GM19452 (cell line): ENCODE measurements around the gene ERGIC3.

Experiments
- ATAC-seq: cut with Tn5 transposase; IDR thresholded peaks from one replicate; pipeline ENCODE4 v1.9.1; 2021; ENCODE audit not compliant: unreplicated experiment

ERGIC3 gene

GRCh38 chr20:35560541-35560940, 18.7 kb downstream of the ERGIC3 start:
- no peak for ATAC-seq

GRCh38 chr20:35561268-35561667, 19.4 kb downstream of the ERGIC3 start:
- ATAC-seq, result no peak

- no peak for ATAC-seq
These were observed 19.8 kb downstream of the ERGIC3 start for GRCh38 chr20:35561671-35562070.

GRCh38 chr20:35562541-35563110, 20.7 kb downstream of the ERGIC3 start:
- no peak for ATAC-seq

GRCh38 chr20:35563834-35564233, 22.0 kb downstream of the ERGIC3 start:
- ATAC-seq, result no peak

GRCh38 chr20:35564905-35565304, 23.0 kb downstream of the ERGIC3 start:
- ATAC-seq, result no peak

- ATAC-seq, result no peak
These were observed 26.8 kb downstream of the ERGIC3 start for GRCh38 chr20:35568645-35569044.

GRCh38 chr20:35571555-35571954, 29.7 kb downstream of the ERGIC3 start:
- no peak for ATAC-seq

GRCh38 chr20:35572838-35573237, 31.0 kb downstream of the ERGIC3 start:
- no peak for ATAC-seq

GRCh38 chr20:35575958-35576357, 34.1 kb downstream of the ERGIC3 start:
- no peak for ATAC-seq

- no peak for ATAC-seq
These were observed 34.9 kb downstream of the ERGIC3 start for GRCh38 chr20:35576816-35577215.

- no peak for ATAC-seq
These were observed 36.6 kb downstream of the ERGIC3 start for GRCh38 chr20:35578469-35578868.

- no peak for ATAC-seq
These were observed 37.3 kb downstream of the ERGIC3 start for GRCh38 chr20:35579196-35579595.

GRCh38 chr20:35582131-35582530, 40.3 kb downstream of the ERGIC3 start:
- ATAC-seq, result no peak

- ATAC-seq, result no peak
These were observed 41.0 kb downstream of the ERGIC3 start for GRCh38 chr20:35582741-35583404.

- ATAC-seq, result no peak
These were observed 42.0 kb downstream of the ERGIC3 start for GRCh38 chr20:35583636-35584560.

- no peak for ATAC-seq
These were observed 45.0 kb downstream of the ERGIC3 start for GRCh38 chr20:35586751-35587425.

- no peak for ATAC-seq
These were observed 45.6 kb downstream of the ERGIC3 start for GRCh38 chr20:35587436-35587835.

GRCh38 chr20:35588397-35588796, 46.5 kb downstream of the ERGIC3 start:
- no peak for ATAC-seq

- ATAC-seq, result no peak
These were observed 50.6 kb downstream of the ERGIC3 start for GRCh38 chr20:35592339-35592974.

- no peak for ATAC-seq
These were observed 53.6 kb downstream of the ERGIC3 start for GRCh38 chr20:35595456-35595855.
